Retina (tissue), 1 donor: Measurements from ENCODE around the gene FLYWCH1.
A peak's percentile ranks its signal among the peaks of the same experiment; 100 is the strongest.

ENCODE experiments used
- DNase-seq: peaks from one replicate; pipeline ENCODE4 v3.0.0-alpha.2; 2016

The FLYWCH1 gene

DNA sequence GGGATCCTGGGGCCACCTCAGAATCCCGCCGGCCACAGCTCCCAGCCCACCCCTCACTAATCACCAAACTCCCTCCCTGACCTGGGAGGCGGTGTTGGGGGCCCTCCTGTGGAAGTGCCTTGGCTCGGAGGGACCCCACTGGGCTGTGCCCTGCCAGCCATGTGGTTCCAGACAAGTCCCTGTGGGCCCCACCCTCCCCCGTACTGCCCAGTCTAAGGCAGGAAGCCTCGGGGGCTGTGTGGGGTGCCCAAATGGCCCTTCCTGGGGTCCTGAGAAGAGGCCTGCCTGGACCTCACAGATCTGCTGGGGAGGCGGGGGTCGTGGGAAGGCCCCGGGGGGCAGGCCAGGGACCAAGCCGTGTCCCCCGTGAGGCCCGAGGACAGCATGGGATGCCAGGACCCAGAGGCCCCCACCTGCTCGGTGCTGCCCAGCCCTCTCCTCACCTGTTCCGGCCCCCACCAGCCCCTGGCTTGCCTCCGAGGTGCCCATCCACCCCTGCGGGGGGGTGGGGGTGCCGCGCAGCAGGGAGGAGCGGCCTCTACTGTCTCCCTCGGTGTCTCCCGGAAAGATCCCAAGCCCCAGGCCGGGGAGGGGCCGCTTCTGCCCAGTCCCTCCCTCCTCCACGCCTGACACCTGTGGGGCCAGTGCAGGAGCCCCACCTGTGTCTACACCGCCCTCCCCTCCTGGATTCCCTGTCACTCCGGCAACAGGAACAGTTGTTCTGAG is 43.1 kb downstream of the FLYWCH1 start:
- DNase-seq = no peak

DNA sequence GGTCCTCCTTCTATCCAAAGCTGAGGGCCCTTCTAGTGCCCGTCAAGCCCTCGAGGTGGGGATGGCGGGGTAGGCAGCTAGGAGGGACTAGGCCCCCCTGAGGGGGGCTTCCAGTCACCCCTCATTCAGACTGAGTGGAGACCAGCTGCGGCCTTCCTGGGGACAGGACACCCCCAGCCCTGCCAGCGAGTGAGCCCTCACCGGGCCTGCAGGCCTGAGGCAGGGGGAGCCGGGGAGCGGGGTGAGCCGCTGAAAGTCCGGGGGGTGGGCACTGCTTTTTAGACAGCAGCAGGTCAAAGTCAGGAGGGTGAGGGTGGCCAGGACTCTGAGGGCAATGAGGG is 43.7 kb downstream of the FLYWCH1 start:
- DNase-seq = no peak

DNA sequence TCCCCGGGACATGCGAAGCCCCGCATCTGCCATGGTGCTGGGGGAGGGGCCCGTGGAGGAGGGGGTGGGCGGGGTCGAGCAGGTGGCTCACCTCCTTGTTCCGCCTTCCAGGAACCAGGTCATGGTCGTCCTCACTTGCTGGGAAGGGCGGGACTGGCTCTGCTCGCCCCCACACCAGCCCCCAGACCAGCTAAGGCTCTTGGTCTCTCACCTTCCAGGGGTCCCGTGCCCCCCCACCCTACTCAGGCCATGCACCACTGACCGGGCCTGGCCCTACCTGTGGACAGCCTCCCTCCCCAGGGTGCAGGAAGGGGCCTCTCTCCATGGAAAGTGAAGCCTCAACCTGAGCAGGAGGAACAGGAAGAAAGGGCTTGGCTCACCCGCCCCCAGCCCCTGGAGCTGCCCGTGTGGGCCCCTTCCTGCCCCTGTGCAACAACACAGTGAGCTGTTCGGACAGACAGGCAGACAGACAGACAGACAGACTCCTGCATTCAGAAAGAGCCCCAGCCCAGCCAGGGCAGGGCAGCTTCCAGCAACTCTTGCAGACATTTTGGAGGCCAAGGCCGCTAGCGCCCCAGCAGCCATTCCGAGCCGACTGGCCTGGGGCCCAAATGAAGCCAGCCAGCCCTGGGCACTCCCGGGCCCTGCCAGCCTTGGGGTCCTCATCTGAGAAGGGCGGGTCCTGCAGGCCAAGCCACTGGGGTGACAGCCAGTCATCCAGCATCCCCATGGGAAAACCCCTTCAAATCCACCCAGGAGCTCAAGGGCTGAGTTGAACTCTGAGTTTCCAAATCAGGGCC is 44.2 kb downstream of the FLYWCH1 start:
- no peak for DNase-seq

GRCh38 chr16:2956579-2956956 is 44.8 kb downstream of the FLYWCH1 start:
- DNase-seq = no peak

DNA sequence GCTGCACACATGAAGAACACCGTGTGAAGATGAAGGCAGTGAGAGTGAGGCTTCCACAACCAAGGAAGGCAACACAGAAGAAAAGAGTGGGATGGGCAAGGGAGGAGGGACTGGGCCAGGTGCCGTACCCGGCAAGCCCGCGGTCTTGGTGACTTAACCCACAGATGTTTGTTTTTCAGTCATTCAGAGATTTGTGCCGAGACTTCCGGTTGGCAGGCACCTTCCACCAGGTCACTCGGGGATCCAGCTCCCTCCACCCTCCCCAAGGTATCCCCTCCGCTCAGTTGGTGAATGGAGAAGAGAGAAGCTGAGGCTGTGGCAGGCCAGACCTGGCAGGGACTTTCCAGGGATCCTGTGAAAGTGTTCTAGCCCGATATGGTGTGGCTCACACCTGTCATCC is 47.5 kb downstream of the FLYWCH1 start:
- no peak for DNase-seq

DNA sequence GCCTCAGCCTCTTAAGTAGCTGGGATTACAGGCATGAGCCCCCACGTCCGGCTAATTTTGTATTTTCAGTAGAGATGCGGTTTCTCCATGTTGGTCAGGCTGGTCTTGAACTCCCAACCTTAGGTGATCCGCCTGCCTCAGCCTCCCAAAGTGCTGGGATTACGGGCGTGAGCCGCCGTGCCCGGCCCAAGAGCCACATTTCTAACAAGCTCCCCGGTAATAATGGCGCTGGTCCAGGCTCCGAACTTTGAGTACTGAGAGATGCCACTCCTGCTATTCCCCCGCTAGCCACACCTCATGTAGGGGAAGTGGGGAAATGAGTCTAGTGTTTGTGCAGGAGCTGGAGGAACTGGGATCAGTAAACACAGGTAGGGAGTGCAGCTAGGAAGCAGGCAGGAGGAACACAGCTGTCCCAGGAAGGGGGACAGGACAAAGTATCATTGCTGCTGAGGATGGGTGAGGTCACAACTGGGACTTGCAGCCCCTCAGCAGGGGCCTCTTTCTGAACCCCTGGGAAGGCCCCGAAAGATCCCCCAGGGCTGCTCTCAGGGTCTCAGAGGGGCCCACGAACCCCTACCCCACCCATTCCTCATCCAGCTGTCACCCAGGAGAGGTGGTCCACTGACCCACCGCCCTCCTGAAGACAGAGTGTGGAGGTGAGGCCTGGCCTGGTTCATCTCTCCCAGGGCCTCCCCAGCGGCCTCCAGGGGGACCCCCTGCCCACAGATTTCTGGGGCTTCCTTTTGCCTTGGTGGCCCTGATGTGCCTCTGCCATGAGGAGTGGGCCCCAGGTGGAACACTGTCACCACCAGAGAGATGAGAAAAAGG is 48.7 kb downstream of the FLYWCH1 start:
- no peak for DNase-seq

DNA sequence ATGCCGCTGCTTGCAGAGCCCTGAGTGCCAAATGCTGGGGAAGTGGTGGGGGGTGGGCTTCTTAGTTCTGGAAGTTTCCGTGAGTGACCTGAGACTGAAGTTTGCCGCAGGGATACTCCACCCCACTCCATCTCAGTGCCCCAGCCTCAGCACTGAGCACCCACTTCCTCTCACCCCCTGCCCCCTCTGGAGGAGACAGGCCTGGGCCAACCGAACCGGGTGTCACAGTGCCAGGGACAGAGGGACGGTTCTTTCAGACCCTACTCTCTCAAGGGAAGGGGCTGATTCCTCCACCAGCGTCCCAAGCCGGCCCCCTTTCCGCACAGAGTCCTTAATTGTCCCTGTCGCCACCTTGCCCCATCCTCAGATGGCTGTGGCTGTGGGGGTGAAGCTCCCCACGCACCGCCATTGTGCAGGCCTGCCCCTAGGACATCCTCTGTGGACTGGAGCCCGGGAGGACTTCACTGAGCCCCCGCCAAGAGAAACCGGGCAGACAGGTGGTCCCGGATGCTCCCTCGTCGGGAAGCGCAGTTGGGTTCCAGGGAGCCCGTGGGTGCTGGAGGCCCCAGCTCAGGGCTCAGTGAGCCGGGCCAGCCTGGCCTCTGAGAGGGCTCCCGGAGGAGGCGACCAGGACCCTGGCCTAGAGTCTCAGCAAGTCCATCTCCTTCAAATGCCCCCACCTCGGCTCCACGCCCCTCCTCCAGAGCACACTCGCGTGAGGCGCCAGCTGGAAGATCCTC is 50.8 kb downstream of the FLYWCH1 start:
- no peak for DNase-seq

DNA sequence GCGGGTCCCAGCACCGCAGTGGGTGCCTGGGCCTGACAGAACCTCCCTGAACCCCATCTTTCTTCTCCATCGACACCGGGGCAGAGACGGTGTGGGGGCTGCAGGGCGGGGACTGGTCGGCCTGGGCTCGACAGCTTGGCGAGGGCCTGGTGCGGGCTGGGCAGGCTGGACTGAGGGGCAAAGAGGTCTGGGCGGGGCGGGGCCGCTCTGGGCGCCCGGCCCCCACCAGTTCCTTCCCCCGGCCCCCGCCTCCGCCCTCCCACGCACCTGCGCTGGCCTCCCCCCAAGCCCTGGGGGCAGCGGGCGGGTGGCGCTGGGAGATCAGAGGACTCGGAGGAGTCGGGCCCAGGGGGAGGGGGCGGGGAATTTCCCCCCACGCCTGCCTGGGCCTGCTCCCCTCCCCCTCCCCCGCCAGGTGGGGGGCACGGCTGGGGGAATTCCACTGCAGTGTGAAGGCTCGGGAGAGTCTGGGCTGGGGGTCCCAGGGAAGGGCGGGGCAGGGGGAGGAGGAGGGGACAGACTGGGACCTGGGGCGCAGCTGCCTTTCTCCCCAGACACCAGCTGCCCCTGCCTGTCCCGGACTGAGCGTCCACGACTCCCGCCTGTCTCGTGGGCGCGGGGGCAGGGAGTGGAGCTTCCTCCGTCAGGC is 51.5 kb downstream of the FLYWCH1 start:
- DNase-seq = no peak

GRCh38 chr16:2963723-2964474 is 52.2 kb downstream of the FLYWCH1 start, which contains the start of gene KREMEN2:
Gene KREMEN2, plus strand, starts transcription at chr16:2964275. Its CDS starts 246 bp downstream, at chr16:2964521.
- peak; percentile 65 for DNase-seq

- DNase-seq = peak; percentile 65
Observed at GRCh38 chr16:2964475-2965336, 53.0 kb downstream of the FLYWCH1 start.

DNA sequence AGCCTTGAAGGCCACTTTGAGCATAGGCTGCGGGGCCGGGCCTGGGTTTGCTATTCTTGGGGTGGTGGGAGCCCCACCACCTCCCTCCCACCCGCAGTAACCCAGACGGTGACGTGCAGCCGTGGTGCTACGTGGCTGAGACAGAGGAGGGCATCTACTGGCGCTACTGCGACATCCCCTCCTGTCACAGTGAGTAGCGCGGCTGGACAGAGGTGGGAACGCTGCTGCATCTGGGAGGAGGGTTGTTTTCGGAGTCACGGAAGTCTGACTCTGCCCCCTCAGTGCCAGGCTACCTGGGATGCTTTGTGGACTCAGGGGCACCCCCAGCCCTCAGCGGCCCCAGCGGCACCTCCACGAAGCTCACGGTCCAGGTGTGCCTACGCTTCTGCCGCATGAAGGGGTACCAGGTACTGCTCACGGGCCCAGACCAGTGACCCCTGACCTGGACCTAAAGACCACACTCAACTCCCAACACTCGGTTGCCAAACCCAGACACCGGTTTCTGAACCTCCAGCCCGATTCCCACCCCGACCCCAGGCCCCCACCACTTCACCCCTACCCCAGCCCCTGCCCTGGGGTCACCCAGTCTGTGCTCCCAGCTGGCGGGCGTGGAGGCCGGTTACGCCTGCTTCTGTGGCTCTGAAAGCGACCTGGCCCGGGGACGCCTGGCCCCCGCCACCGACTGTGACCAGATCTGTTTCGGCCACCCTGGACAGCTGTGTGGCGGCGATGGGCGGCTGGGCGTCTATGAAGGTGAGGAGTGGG is 54.5 kb downstream of the FLYWCH1 start:
- no peak for DNase-seq

DNA sequence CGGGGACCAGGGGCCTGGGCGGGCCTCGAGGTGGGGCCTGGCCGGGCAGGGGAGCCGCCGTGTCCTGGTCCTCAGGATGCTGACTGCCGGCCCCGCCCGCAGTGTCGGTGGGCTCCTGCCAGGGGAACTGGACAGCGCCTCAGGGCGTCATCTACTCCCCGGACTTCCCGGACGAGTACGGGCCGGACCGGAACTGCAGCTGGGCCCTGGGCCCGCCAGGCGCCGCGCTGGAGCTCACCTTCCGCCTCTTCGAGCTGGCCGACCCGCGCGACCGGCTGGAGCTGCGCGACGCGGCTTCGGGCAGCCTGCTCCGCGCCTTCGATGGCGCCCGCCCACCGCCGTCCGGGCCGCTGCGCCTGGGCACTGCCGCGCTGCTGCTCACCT is 55.1 kb downstream of the FLYWCH1 start:
- DNase-seq = no peak

- no peak for DNase-seq
Observed at GRCh38 chr16:2967211-2967631, 55.5 kb downstream of the FLYWCH1 start.

DNA sequence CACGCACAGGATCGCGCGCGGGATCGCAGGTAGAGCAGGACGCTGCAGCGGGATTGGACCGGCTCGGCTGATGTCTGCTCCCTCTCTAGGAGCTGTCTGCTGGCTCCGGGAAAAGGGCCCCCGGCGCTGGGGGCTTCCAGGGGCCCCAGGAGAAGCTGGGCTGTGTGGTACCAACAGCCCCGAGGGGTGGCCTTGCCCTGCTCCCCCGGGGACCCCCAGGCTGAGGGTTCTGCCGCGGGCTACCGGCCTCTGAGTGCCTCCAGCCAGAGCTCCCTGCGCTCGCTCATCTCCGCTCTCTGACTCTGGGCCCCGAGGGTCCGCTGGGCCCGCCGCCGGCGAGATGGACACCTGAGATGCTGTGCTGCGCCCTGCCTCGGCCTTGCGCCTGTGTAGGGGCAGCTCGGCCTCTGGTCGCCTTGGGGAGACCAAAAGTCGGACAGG is 56.0 kb downstream of the FLYWCH1 start:
- DNase-seq = no peak

DNA sequence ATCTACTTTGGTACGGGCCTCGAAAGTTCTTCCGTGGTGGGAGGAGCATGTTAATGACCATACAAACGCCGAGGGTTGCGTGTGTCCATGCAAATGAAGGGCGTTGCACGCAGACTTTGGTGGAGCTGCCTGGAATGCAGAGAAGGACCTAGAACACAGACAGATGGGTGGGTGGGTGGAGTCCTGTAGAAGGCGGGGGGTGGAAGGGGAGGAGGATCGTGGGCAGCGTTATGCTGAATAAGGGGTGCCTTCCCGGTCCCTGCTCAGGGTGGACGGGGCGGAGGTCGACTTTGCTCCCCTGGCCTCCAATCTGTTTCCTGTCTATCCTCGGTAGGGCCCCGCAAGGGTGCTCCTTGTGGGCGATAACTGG is 56.6 kb downstream of the FLYWCH1 start:
- no peak for DNase-seq

DNA sequence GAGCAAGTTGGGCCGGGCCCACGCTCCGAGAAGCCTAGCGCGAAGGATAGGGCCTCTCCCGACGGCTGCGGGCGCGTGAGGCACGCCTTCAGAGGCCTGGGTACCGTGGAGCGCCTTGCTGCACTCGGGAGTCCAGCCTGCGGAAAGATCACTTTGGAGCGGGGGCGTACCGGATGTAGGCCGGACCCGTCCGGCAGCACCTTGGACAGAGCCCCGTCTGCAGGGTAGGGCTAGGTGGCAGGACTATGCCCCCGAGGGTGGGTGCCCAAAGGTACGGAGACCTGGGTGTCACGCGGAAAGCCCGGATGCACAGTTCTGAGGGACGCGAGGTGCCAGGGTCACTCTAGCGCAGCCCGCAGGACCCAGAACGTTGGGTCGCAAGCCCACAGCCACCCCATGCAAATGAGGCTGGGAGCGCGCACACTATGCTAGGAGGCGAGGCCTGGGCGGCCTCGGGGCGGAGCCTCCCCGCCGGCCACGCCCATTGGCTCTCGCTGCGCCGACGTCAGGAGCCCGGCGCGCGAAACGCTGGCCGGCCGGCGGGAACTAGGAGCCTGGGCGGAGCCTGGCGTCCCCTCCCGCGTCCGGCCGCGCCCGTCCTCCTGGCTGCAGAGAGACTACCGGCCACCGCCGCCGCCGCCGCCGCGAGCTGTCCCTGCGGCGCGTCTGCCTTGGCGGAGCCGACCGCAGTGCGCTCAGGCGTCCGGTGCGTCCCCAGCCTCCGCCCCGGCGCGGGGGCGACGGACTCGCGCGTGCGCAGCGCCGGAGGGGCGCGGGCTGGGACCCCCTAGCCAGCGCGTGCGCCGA is 57.2 kb downstream of the FLYWCH1 start, which contains the start of gene PAQR4:
Gene PAQR4 (plus strand): TSS at position 611 of the 807 bp plus-strand sequence. CDS start 327 bp downstream, outside the sequence.
- DNase-seq = peak; percentile 94

DNA sequence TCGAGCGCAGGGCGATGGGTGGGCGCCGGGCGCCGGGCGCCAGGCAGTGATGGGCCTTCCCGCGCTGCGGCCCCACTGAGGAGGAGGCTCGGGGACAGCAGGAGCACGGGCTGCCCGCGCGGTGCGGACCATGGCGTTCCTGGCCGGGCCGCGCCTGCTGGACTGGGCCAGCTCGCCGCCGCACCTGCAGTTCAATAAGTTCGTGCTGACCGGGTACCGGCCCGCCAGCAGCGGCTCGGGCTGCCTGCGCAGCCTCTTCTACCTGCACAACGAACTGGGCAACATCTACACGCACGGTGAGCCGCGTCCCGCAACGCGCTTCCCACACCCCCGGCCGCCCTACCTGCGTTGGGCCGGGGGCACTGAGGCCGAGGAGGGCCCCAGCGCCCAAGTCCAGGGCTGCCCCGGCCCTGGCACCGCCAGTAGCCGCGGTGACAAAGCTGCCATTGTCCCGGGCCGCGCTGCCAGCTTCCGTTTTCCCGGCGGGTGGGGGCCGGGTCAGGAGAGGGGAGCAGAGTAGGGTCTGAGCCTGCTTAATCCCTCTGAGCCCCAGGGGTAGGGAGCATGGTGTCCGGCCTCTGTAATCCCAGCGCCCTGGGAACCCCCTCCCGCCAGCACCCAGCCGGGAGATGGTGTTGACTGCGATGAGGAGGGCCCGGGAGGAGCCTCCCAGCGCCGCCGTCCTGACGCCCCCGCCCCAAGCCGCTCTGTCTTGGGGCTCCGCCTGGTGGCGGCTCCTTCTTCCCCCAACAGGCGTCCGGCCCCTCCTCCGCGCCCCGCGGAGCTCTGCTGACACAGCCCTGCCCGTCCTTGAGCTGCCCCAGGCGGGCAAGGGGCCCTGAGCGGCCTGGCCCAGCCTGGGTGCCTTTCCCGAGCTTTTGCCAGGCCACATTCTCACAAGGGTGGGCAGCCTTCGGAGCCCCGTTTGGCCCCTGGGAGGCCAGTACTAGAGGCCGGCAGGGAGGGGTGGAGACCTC is 58.1 kb downstream of the FLYWCH1 start:
- peak; percentile 75 for DNase-seq
